ENCODE results near the gene CUBN. TPM values are rescaled to one million over a fixed set of nuclear protein-coding genes. Genes with fewer than 3 reads are reported as not detected.
A peak's percentile ranks its signal among the peaks of the same experiment; 100 is the strongest.

The CUBN gene
- total RNA-seq, 1 experiment from 2014 or later: 1.3 TPM

GRCh38 chr10:17077890-17078289 lies 51.7 kb downstream of the CUBN start:
- H3K4me3 ChIP-seq (ENCODE audit: low read depth in 2 of 2, low read length in 2 of 2): no peak overlapping the region
- no peak for TF ChIP-seq TCF7L2 (IDR thresholded peaks at IDR 0.05; ENCODE audit: low read depth, low read length)
- TF ChIP-seq, protein P1, sequence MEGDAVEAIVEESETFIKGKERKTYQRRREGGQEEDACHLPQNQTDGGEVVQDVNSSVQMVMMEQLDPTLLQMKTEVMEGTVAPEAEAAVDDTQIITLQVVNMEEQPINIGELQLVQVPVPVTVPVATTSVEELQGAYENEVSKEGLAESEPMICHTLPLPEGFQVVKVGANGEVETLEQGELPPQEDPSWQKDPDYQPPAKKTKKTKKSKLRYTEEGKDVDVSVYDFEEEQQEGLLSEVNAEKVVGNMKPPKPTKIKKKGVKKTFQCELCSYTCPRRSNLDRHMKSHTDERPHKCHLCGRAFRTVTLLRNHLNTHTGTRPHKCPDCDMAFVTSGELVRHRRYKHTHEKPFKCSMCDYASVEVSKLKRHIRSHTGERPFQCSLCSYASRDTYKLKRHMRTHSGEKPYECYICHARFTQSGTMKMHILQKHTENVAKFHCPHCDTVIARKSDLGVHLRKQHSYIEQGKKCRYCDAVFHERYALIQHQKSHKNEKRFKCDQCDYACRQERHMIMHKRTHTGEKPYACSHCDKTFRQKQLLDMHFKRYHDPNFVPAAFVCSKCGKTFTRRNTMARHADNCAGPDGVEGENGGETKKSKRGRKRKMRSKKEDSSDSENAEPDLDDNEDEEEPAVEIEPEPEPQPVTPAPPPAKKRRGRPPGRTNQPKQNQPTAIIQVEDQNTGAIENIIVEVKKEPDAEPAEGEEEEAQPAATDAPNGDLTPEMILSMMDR (IDR thresholded peaks at IDR 0.05): no peak
- TF ChIP-seq SIN3A (IDR thresholded peaks at IDR 0.05; ENCODE audit: borderline replicate concordance, insufficient read depth, low read depth, low read length): no peak
- no peak for TF ChIP-seq POLR2AphosphoS5 (IDR thresholded peaks at IDR 0.05; ENCODE audit: low read depth, low read length)
- TF ChIP-seq, protein P2, sequence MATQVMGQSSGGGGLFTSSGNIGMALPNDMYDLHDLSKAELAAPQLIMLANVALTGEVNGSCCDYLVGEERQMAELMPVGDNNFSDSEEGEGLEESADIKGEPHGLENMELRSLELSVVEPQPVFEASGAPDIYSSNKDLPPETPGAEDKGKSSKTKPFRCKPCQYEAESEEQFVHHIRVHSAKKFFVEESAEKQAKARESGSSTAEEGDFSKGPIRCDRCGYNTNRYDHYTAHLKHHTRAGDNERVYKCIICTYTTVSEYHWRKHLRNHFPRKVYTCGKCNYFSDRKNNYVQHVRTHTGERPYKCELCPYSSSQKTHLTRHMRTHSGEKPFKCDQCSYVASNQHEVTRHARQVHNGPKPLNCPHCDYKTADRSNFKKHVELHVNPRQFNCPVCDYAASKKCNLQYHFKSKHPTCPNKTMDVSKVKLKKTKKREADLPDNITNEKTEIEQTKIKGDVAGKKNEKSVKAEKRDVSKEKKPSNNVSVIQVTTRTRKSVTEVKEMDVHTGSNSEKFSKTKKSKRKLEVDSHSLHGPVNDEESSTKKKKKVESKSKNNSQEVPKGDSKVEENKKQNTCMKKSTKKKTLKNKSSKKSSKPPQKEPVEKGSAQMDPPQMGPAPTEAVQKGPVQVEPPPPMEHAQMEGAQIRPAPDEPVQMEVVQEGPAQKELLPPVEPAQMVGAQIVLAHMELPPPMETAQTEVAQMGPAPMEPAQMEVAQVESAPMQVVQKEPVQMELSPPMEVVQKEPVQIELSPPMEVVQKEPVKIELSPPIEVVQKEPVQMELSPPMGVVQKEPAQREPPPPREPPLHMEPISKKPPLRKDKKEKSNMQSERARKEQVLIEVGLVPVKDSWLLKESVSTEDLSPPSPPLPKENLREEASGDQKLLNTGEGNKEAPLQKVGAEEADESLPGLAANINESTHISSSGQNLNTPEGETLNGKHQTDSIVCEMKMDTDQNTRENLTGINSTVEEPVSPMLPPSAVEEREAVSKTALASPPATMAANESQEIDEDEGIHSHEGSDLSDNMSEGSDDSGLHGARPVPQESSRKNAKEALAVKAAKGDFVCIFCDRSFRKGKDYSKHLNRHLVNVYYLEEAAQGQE (IDR thresholded peaks at IDR 0.05; ENCODE audit: insufficient read depth in 1 of 2, low read depth in 2 of 2, low read length in 1 of 2): no peak
- no peaks in the 10 kb centered on the region for H3K36me3 ChIP-seq (ENCODE audit: control insufficient read depth, insufficient read depth, low read length)
- peaks cover 4% of the 10 kb centered on the region; the same call in 1 of the 2 replicates for H3K4me1 ChIP-seq (ENCODE audit: control insufficient read depth, insufficient read depth, low read length)
- H3K9me3 ChIP-seq (ENCODE audit: control insufficient read depth, insufficient read depth, low read depth, low read length): peaks cover 4% of the 10 kb centered on the region; the same call in 1 of the 2 replicates
- POLR2A ChIA-PET: no interaction called here
- intact Hi-C loops (cut with micrococcal nuclease; ENCODE audit: unreplicated experiment) (no loop called here), in situ Hi-C loops (cut with HindIII; ENCODE audit: low pct_unique_long_range_greater_than_20kb, low sequenced_read_pairs) (no loop called here)
- CTCF ChIA-PET: no interaction called here
- no TSS peak for BruUV-seq (replicated peaks)
- peak overlapping the region; percentile 34; the same call in 1 of the 2 replicates for H3K27ac ChIP-seq (ENCODE audit: low read length)
- no peaks in the 10 kb centered on the region for H3K27me3 ChIP-seq (ENCODE audit: control insufficient read depth, insufficient read depth, low read length)
- no peak for ATAC-seq
- DNase-seq (ENCODE audit: low read depth, low spot score): no peak

GRCh38 chr10:17077346-17077781 lies 52.2 kb downstream of the CUBN start:
- POLR2A ChIA-PET: no interaction called here

More at GRCh38 chr10:17077346-17077781, 52.2 kb downstream of the CUBN start:
- Histone ChIP-seq H3K4me1 (ENCODE audit: control insufficient read depth, insufficient read depth, low read length) (peaks cover 4% of the 10 kb centered on the region; the same call in 1 of the 2 replicates), H3K9me3 (ENCODE audit: control insufficient read depth, insufficient read depth, low read depth, low read length) (peaks cover 4% of the 10 kb centered on the region; the same call in 1 of the 2 replicates), H3K27me3 (ENCODE audit: control insufficient read depth, insufficient read depth, low read length) (no peaks in the 10 kb centered on the region), H3K4me3 (ENCODE audit: low read depth in 2 of 2, low read length in 2 of 2) (no peak overlapping the region), H3K36me3 (ENCODE audit: control insufficient read depth, insufficient read depth, low read length) (no peaks in the 10 kb centered on the region), H3K27ac (ENCODE audit: low read length) (peak overlapping the region; percentile 72; the same call in 1 of the 2 replicates)
- DNase-seq (ENCODE audit: low read depth, low spot score) (no peak), ATAC-seq (no peak)
- TF ChIP-seq, protein P2 (IDR thresholded peaks at IDR 0.05; ENCODE audit: insufficient read depth in 1 of 2, low read depth in 2 of 2, low read length in 1 of 2): no peak
- TF ChIP-seq TCF7L2 (IDR thresholded peaks at IDR 0.05; ENCODE audit: low read depth, low read length) (no peak), POLR2AphosphoS5 (IDR thresholded peaks at IDR 0.05; ENCODE audit: low read depth, low read length) (no peak)
- BruUV-seq (replicated peaks): no TSS peak
- in situ Hi-C loops (cut with HindIII; ENCODE audit: low pct_unique_long_range_greater_than_20kb, low sequenced_read_pairs) (no loop called here), intact Hi-C loops (cut with micrococcal nuclease; ENCODE audit: unreplicated experiment) (no loop called here)
- CTCF ChIA-PET: no interaction called here

Data from Panc1 (cell line).